DMS 273 (cell line): Measurements from ENCODE around the gene COASY.
"Not testable (repeated sequence)": the region's sequence is repeated elsewhere in the genome, so short reads cannot be mapped to it uniquely, and the experiment has no call there.

ENCODE experiments used
- DNase-seq: peaks from one replicate; lab custom pipeline; 2025; ENCODE audit not compliant: unreplicated experiment; lab: John Stamatoyannopoulos, UW

COASY gene

GRCh38 chr17:42531455-42532354 lies 30.2 kb upstream of the COASY start:
- peak; percentile 83 for DNase-seq

GRCh38 chr17:42535155-42536047 lies 26.5 kb upstream of the COASY start:
- DNase-seq: peak; percentile 63

- DNase-seq: peak; percentile 97
Measured at GRCh38 chr17:42536048-42536371, 25.9 kb upstream of the COASY start, which contains the start of gene NAGLU. Gene NAGLU (plus strand): TSS chr17:42536241. CDS start chr17:42536273, 32 bp downstream.

- peak; percentile 94 for DNase-seq
Measured at GRCh38 chr17:42536372-42537155, 25.4 kb upstream of the COASY start.

- no peak for DNase-seq
Measured at GRCh38 chr17:42537156-42537805, 24.7 kb upstream of the COASY start.

- DNase-seq: peak; percentile 58
Measured at GRCh38 chr17:42537826-42538451, 24.0 kb upstream of the COASY start.

GRCh38 chr17:42538482-42538881 lies 23.5 kb upstream of the COASY start:
- DNase-seq: no peak

GRCh38 chr17:42540558-42540957 lies 21.4 kb upstream of the COASY start:
- DNase-seq: not testable (repeated sequence)

- no peak for DNase-seq
Measured at GRCh38 chr17:42541041-42541833, 20.7 kb upstream of the COASY start.

GRCh38 chr17:42543190-42544079 lies 18.5 kb upstream of the COASY start:
- no peak for DNase-seq

GRCh38 chr17:42544874-42545283 lies 17.1 kb upstream of the COASY start:
- no peak for DNase-seq

- not testable (repeated sequence) for DNase-seq
Measured at GRCh38 chr17:42545755-42546505, 16.0 kb upstream of the COASY start.

- DNase-seq: peak; percentile 42
Measured at GRCh38 chr17:42547001-42547461, 14.9 kb upstream of the COASY start.

- DNase-seq: no peak
Measured at GRCh38 chr17:42547698-42548069, 14.3 kb upstream of the COASY start.

- DNase-seq: peak; percentile 84
Measured at GRCh38 chr17:42548070-42548837, 13.7 kb upstream of the COASY start.

- no peak for DNase-seq
Measured at GRCh38 chr17:42548993-42549755, 12.8 kb upstream of the COASY start.
